ENCODE results near the gene AMOTL1. TPM values are rescaled to one million over a fixed set of nuclear protein-coding genes. Genes with fewer than 3 reads are reported as not detected.

The AMOTL1 gene
- total and polyA plus RNA-seq, 2 of the 8 experiments (the other 6 are each of a cell fraction or from before 2014, with no cell fraction given) = 9.0 to 27.6 TPM

DNA sequence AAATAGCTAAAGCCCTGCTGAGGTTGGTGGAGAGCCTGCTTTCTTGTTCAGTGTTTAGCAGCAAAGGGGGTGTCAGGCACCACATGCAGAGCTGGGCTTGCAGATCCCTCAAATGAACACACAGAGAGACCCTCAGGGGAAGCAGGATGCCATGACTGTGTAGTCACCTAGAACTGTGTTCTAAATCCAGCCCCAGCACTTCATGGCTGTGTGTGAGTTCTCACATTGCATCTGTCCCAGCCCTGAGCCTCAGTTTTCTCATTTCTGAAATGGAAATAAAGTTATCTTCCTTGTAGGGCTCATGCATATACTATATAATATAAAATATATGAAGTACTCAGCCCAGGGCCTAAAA lies 158.1 kb downstream of the AMOTL1 start:
- Histone ChIP-seq H2BK12ac (ENCODE audit: low read depth, low read length) (no peak overlapping the region), H3K4me2 (ENCODE audit: insufficient read depth in 1 of 2, low read depth in 2 of 2, low read length in 2 of 2) (no peak overlapping the region), H3K18ac (ENCODE audit: extremely low read depth, low read length) (no peak overlapping the region), H3K4me1 (replicated peaks in 1 of 4; ENCODE audit: control insufficient read depth in 3 of 4, insufficient read depth in 4 of 4, low read length in 3 of 4) (no peaks in the 10 kb centered on the region), H3K56ac (replicated peaks; ENCODE audit: insufficient read length, low read depth, low read length) (no peak overlapping the region), H3K27ac (ENCODE audit: low read depth, low read length) (no peak overlapping the region), H2BK120ac (replicated peaks; ENCODE audit: low read depth, low read length) (no peak overlapping the region), H2BK5ac (ENCODE audit: low read depth, low read length) (no peak overlapping the region), H3K23me2 (ENCODE audit: low read depth, low read length) (no peaks in the 10 kb centered on the region), H2BK15ac (ENCODE audit: low read length) (no peak overlapping the region), H3K23ac (ENCODE audit: insufficient read length) (no peak overlapping the region), H4K91ac (replicated peaks; ENCODE audit: insufficient read length, low read length) (no peak overlapping the region), H3K14ac (ENCODE audit: insufficient read length) (no peak overlapping the region), H3K79me2 (ENCODE audit: control insufficient read depth in 1 of 2, insufficient read depth in 2 of 2, low read length in 2 of 2) (no peaks in the 10 kb centered on the region), H4K20me1 (replicated peaks in 1 of 2; ENCODE audit: control insufficient read depth in 1 of 2, insufficient read depth in 2 of 2, low read length in 2 of 2) (no peaks in the 10 kb centered on the region), H2AFZ (ENCODE audit: low read length) (no peak overlapping the region; the same call in 1 of the 2 replicates), H2BK20ac (ENCODE audit: low read length) (no peak overlapping the region), H3K36me3 (ENCODE audit: control insufficient read depth in 2 of 4, insufficient read depth in 4 of 4, low read length in 3 of 4) (no peaks in the 10 kb centered on the region), H4K8ac (ENCODE audit: extremely low read depth, insufficient read depth, low read length) (no peak overlapping the region), H3K9me3 (ENCODE audit: insufficient read depth in 2 of 2, low read depth in 1 of 2, low read length in 1 of 2) (no peaks in the 10 kb centered on the region), H3K9ac (replicated peaks in 1 of 4; ENCODE audit: extremely low read depth in 1 of 4, low read depth in 3 of 4, low read length in 3 of 4) (no peak overlapping the region), H3K4me3 (ENCODE audit: extremely low read depth in 1 of 4, insufficient read depth in 2 of 4, low read depth in 3 of 4, low read length in 4 of 4) (no peak overlapping the region), H3K4ac (replicated peaks; ENCODE audit: insufficient read length, low read depth, low read length) (no peak overlapping the region), H2AK5ac (ENCODE audit: low read depth, low read length) (no peak overlapping the region), H3K79me1 (ENCODE audit: low read depth, low read length) (no peaks in the 10 kb centered on the region), H4K5ac (ENCODE audit: insufficient read length, low read depth, low read length) (no peak overlapping the region), H3K27me3 (replicated peaks in 1 of 4; ENCODE audit: control insufficient read depth in 3 of 4, extremely low read depth in 1 of 4, insufficient read depth in 3 of 4, low read length in 3 of 4) (no peaks in the 10 kb centered on the region)
- DNase-seq (ENCODE audit: low read depth in 1 of 2, low spot score in 2 of 2) = no peak
- ChIA-PET CTCF (ENCODE audit: partially characterized antibody) (interaction anchor here (0.8 to 1.4 kb wide), 2 partner anchors 34 to 226 kb away, joined by 3 read pairs; no protein-coding TSS in a partner anchor), POLR2A (ENCODE audit: partially characterized antibody) (no interaction called here)
- no peak for FAIRE-seq
- no peak for TF ChIP-seq ZNF274 (IDR thresholded peaks at IDR 0.05; ENCODE audit: borderline replicate concordance, extremely low read depth, low read length)
- no peak for TF ChIP-seq SRF (IDR thresholded peaks at IDR 0.05; ENCODE audit: low read depth, low read length)
